ENCODE measurements around the gene CGREF1. TPM values are rescaled to one million over a fixed set of nuclear protein-coding genes. Genes with fewer than 3 reads are reported as not detected.
"Not testable (repeated sequence)": the region's sequence is repeated elsewhere in the genome, so short reads cannot be mapped to it uniquely, and the experiment has no call there.

The CGREF1 gene
- polyA plus RNA-seq, 1 of the 3 experiments (the other 2 are of a cell fraction): 18.3 TPM

DNA sequence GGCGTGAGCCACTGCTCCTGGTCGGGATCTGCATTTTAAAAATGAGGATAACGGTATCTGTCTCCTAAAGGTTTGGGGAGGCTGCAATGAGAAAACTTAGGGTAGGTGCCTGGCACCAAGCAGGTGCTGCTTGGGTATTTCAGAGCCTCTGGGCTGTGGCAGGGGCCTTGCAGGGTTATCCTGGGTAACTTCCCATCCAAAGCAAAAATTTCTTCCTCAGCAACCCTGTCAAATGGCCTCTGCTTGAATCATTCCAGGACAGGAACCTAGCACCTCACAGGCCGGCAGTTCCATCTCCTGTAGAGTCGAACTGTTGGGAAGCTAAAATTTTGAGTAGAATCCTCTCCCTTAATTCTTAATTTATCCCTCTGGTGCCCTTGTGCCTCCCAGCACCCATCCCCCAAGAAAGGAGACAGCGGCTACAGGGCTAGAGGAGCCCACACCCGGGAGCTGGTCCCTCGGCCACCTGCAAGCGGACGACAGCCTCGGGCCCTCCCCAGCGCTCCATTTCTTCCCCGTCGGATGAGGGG is 868 bp downstream of the CGREF1 start:
- ChIA-PET POLR2A (interaction anchor here (0.5 to 0.9 kb wide), 5 partner anchors 13 to 1085 kb away, joined by 3 read pairs; no protein-coding TSS in a partner anchor), CTCF (interaction anchor here (0.8 to 3.6 kb wide), 8 partner anchors 16 to 162 kb away, joined by 3 to 13 read pairs (median 4); no protein-coding TSS in a partner anchor)
- H3K9me3 ChIP-seq: no peaks in the 10 kb centered on the region
- 43% methylated on average over 14 of the region's 14 CpGs for WGBS (ENCODE audit: low lambda C conversion rate)
- TF ChIP-seq TAF1 (IDR thresholded peaks at IDR 0.05; ENCODE audit: borderline replicate concordance, low read depth, low read length) (no peak), CHD2 (IDR thresholded peaks at IDR 0.05; ENCODE audit: low read length, partially characterized antibody) (no peak), RXRA (IDR thresholded peaks at IDR 0.05; ENCODE audit: borderline replicate concordance, low read depth) (no peak), GATA2 (CRISPR knock-in tag; IDR thresholded peaks at IDR 0.05) (no peak), POLR2AphosphoS5 (IDR thresholded peaks at IDR 0.05; ENCODE audit: low read depth, low read length) (no peak), SMC3 (IDR thresholded peaks at IDR 0.05; ENCODE audit: low read depth, low read length) (no peak), TEAD4 (IDR thresholded peaks at IDR 0.05; ENCODE audit: borderline replicate concordance, insufficient read depth) (no peak), FOXM1 (IDR thresholded peaks at IDR 0.05; ENCODE audit: low read depth) (no peak), NFIC (IDR thresholded peaks at IDR 0.05; ENCODE audit: borderline replicate concordance) (no peak), MXI1 (IDR thresholded peaks at IDR 0.05; ENCODE audit: low read depth, low read length) (no peak)
- TF ChIP-seq, protein P1, sequence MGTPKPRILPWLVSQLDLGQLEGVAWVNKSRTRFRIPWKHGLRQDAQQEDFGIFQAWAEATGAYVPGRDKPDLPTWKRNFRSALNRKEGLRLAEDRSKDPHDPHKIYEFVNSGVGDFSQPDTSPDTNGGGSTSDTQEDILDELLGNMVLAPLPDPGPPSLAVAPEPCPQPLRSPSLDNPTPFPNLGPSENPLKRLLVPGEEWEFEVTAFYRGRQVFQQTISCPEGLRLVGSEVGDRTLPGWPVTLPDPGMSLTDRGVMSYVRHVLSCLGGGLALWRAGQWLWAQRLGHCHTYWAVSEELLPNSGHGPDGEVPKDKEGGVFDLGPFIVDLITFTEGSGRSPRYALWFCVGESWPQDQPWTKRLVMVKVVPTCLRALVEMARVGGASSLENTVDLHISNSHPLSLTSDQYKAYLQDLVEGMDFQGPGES (IDR thresholded peaks at IDR 0.05; ENCODE audit: low read depth, low read length): no peak
- no peaks in the 10 kb centered on the region for H3K27me3 ChIP-seq (ENCODE audit: insufficient read depth)
- H3K4me1 ChIP-seq (ENCODE audit: control insufficient read depth in 1 of 2, insufficient read depth in 2 of 2, low read depth in 1 of 2, low read length in 1 of 2): peaks cover 0 to 12% of the 10 kb centered on the region in 2 experiments; a peak in 1 of 4 replicates
- H3K36me3 ChIP-seq (replicated peaks in 1 of 2; ENCODE audit: control insufficient read depth in 1 of 2, insufficient read depth in 2 of 2, low read length in 1 of 2): no peaks in the 10 kb centered on the region
- H3K79me2 ChIP-seq (ENCODE audit: insufficient read depth): no peaks in the 10 kb centered on the region
- peak; percentile 52 for DNase-seq
- H3K9me2 ChIP-seq: no peaks in the 10 kb centered on the region
- H3F3A ChIP-seq (replicated peaks; ENCODE audit: insufficient read depth): peaks cover 3% of the 10 kb centered on the region
- no peaks in the 10 kb centered on the region for H4K20me1 ChIP-seq (ENCODE audit: insufficient read depth)
- peak overlapping the region; percentile 80 for H3K4me2 ChIP-seq
- H2AFZ ChIP-seq (ENCODE audit: low read depth): peak overlapping the region; percentile 59; the same call in 1 of the 2 replicates
- peak overlapping the region; percentile 60 to 70 for H3K4me3 ChIP-seq (ENCODE audit: low read depth in 2 of 2, low read length in 1 of 2)
- H3K9ac ChIP-seq: no peak overlapping the region
- H3K27ac ChIP-seq (ENCODE audit: low read depth in 2 of 2, low read length in 1 of 2): peak overlapping the region in 1 of 2 experiments; percentile 48; a peak in 1 of 4 replicates

DNA sequence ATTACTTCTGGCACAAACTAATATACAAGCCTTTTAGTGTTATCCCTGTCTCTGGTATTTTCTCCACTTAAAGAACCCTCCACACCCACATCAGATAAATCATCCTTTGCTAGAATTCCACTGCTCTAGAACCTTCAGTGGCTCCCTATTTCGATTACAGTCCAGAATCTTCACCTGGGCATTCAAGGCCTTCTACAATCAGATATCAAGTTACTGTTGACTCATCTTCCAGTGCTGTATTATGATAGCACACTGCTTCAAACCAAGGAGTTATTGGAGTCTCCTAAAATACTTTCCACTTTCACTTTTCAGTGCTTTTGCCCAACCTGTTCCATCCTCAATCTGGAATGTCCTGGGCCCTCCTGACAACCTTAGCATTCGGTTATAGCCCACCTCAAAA is 3.4 kb downstream of the CGREF1 start:
- H3K79me2 ChIP-seq (ENCODE audit: insufficient read depth): no peaks in the 10 kb centered on the region
- 55% methylated on average over 2 of the region's 2 CpGs for WGBS (ENCODE audit: low lambda C conversion rate)
- no peak overlapping the region for H3K4me2 ChIP-seq
- no peaks in the 10 kb centered on the region for H4K20me1 ChIP-seq (ENCODE audit: insufficient read depth)
- peaks cover 0 to 8% of the 10 kb centered on the region in 2 experiments; a peak in 1 of 4 replicates for H3K4me1 ChIP-seq (ENCODE audit: control insufficient read depth in 1 of 2, insufficient read depth in 2 of 2, low read depth in 1 of 2, low read length in 1 of 2)
- no peak for DNase-seq
- H3K9me2 ChIP-seq: no peaks in the 10 kb centered on the region
- TF ChIP-seq GATA2 (CRISPR knock-in tag; IDR thresholded peaks at IDR 0.05): no peak
- no peak for TF ChIP-seq RAD21 (IDR thresholded peaks at IDR 0.05; ENCODE audit: low read length)
- no peak for TF ChIP-seq TCF12 (IDR thresholded peaks at IDR 0.05)
- TF ChIP-seq, protein P2, sequence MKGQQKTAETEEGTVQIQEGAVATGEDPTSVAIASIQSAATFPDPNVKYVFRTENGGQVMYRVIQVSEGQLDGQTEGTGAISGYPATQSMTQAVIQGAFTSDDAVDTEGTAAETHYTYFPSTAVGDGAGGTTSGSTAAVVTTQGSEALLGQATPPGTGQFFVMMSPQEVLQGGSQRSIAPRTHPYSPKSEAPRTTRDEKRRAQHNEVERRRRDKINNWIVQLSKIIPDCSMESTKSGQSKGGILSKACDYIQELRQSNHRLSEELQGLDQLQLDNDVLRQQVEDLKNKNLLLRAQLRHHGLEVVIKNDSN (IDR thresholded peaks at IDR 0.05; ENCODE audit: borderline replicate concordance, low read depth): no peak
- no peak for TF ChIP-seq NRF1 (IDR thresholded peaks at IDR 0.05; ENCODE audit: low read depth, low read length)
- no peak for TF ChIP-seq ELF1 (IDR thresholded peaks at IDR 0.05)
- no peak for TF ChIP-seq TAF1 (IDR thresholded peaks at IDR 0.05; ENCODE audit: borderline replicate concordance, low read depth, low read length)
- no peak for TF ChIP-seq MXI1 (IDR thresholded peaks at IDR 0.05; ENCODE audit: low read depth, low read length)
- no peak for TF ChIP-seq CHD2 (IDR thresholded peaks at IDR 0.05; ENCODE audit: low read length, partially characterized antibody)
- no peak for TF ChIP-seq GABPA (IDR thresholded peaks at IDR 0.05; ENCODE audit: low read depth)
- TF ChIP-seq FOXM1 (IDR thresholded peaks at IDR 0.05; ENCODE audit: low read depth): no peak
- TF ChIP-seq, protein P3, sequence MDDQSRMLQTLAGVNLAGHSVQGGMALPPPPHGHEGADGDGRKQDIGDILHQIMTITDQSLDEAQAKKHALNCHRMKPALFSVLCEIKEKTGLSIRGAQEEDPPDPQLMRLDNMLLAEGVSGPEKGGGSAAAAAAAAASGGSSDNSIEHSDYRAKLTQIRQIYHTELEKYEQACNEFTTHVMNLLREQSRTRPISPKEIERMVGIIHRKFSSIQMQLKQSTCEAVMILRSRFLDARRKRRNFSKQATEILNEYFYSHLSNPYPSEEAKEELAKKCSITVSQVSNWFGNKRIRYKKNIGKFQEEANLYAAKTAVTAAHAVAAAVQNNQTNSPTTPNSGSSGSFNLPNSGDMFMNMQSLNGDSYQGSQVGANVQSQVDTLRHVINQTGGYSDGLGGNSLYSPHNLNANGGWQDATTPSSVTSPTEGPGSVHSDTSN (IDR thresholded peaks at IDR 0.05): no peak
- H2AFZ ChIP-seq (ENCODE audit: low read depth): no peak overlapping the region
- no peaks in the 10 kb centered on the region for H3K9me3 ChIP-seq
- no peaks in the 10 kb centered on the region for H3K36me3 ChIP-seq (replicated peaks in 1 of 2; ENCODE audit: control insufficient read depth in 1 of 2, insufficient read depth in 2 of 2, low read length in 1 of 2)
- H3K27ac ChIP-seq (ENCODE audit: low read depth in 2 of 2, low read length in 1 of 2): no peak overlapping the region
- H3F3A ChIP-seq (replicated peaks; ENCODE audit: insufficient read depth): peaks cover 3% of the 10 kb centered on the region
- no peak overlapping the region for H3K4me3 ChIP-seq (ENCODE audit: low read depth in 2 of 2, low read length in 1 of 2)
- ChIA-PET CTCF (interaction anchor here (3.6 to 10.7 kb wide), 2 partner anchors 17 to 18 kb away, joined by 13 to 78 read pairs; no protein-coding TSS in a partner anchor), POLR2A (no interaction called here)
- H3K9ac ChIP-seq: no peak overlapping the region
- no peaks in the 10 kb centered on the region for H3K27me3 ChIP-seq (ENCODE audit: insufficient read depth)

DNA sequence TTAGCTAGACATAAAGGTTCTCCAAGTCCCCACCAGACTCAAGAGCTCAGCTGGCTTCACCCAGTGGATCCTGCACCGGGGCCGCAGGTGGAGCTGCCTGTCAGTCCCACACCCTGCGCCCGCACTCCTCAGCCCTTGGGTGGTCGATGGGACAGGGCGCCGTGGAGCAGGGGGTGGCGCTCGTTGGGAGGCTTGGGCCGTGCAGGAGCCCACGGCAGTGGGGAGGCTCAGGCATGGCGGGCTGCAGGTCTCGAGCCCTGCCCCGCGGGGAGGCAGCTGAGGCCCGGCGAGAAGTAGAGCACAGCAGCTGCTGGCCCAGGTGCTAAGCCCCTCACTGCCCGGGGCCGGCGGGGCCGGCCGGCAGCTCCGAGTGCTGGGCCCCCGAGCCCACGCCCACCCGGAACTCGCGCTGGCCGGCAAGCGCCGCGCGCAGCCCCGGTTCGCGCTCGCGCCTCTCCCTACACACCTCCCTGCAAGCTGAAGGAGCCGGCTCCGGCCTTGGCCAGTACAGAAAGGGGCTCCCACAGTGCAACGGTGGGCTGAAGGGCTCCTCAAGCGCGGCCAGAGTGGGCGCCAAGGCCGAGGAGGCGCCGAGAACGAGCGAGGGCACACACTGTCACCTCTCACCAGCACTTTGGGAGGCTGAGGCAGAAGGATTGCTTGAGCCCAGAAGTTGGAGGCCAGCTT is 7.4 kb downstream of the CGREF1 start:
- not testable (repeated sequence) for DNase-seq; H3K79me2 ChIP-seq (ENCODE audit: insufficient read depth); H3K27me3 ChIP-seq (ENCODE audit: insufficient read depth); H3K4me2 ChIP-seq; H3K9ac ChIP-seq; H3K9me2 ChIP-seq; H3K27ac ChIP-seq (ENCODE audit: low read depth in 2 of 2, low read length in 1 of 2); H2AFZ ChIP-seq (ENCODE audit: low read depth); H3K4me1 ChIP-seq (ENCODE audit: control insufficient read depth in 1 of 2, insufficient read depth in 2 of 2, low read depth in 1 of 2, low read length in 1 of 2); H4K20me1 ChIP-seq (ENCODE audit: insufficient read depth); H3F3A ChIP-seq (replicated peaks; ENCODE audit: insufficient read depth); H3K9me3 ChIP-seq; H3K36me3 ChIP-seq (replicated peaks in 1 of 2; ENCODE audit: control insufficient read depth in 1 of 2, insufficient read depth in 2 of 2, low read length in 1 of 2); H3K4me3 ChIP-seq (ENCODE audit: low read depth in 2 of 2, low read length in 1 of 2)
- CTCF ChIA-PET: interaction anchor here (1.2 to 10.7 kb wide), 4 partner anchors 14 to 192 kb away, joined by 3 to 78 read pairs (median 9); no protein-coding TSS in a partner anchor
- WGBS (ENCODE audit: low lambda C conversion rate): 92% methylated on average over 33 of the region's 49 CpGs
- POLR2A ChIA-PET: interaction anchor here (1.3 to 1.5 kb wide), 2 partner anchors 10 to 12 kb away, joined by 4 to 5 read pairs; partner anchors contain the start of gene ABHD1

Data from SK-N-SH (cell line).